SJCRH30 (cell line): ENCODE results near the gene CRBN. TPM values are rescaled to one million over a fixed set of nuclear protein-coding genes. Genes with fewer than 3 reads are reported as not detected.
A peak's percentile ranks its signal among the peaks of the same experiment; 100 is the strongest.

Experiments used
- DNase-seq, 2 experiments: peaks; one replicate each; pipeline ENCODE4 v3.0.0-alpha.2; 2015 to 2020
- H3K27ac ChIP-seq: fragments of 250-450 bp; sonication (Bioruptor Pico); 2 replicates; pipeline ENCODE4 v1.5.1; 2020; ENCODE audit warnings: mild to moderate bottlenecking, moderate library complexity
- H3K27me3 ChIP-seq: fragments of 250-450 bp; sonication (Bioruptor Pico); 2 replicates; pipeline ENCODE4 v1.5.1; 2020; ENCODE audit warnings: mild to moderate bottlenecking, moderate library complexity
- H3K36me3 ChIP-seq: fragments of 250-450 bp; sonication (Bioruptor Pico); 2 replicates; pipeline ENCODE4 v1.5.1; 2020; ENCODE audit warnings: mild to moderate bottlenecking, moderate library complexity
- H3K4me1 ChIP-seq: fragments of 250-450 bp; sonication (Bioruptor Pico); 2 replicates; pipeline ENCODE4 v1.5.1; 2020; ENCODE audit warnings: mild to moderate bottlenecking, moderate library complexity
- H3K4me3 ChIP-seq: fragments of 250-450 bp; sonication (Bioruptor Pico); 2 replicates; pipeline ENCODE4 v1.5.1; 2020; ENCODE audit warnings: mild to moderate bottlenecking, moderate library complexity
- H3K9me3 ChIP-seq: fragments of 250-450 bp; sonication (Bioruptor Pico); replicated peaks from 2 replicates; pipeline ENCODE4 v1.5.1; 2020; ENCODE audit warnings: mild to moderate bottlenecking, moderate library complexity
- total RNA-seq: library from RNA; depleted of rRNA; stranded (reverse); fragments of >200 nt; shearing (Covaris generic); gene quantifications from 2 replicates; pipeline ENCODE4 v1.2.3, GENCODE V29; 2014

CRBN gene
- total RNA-seq, 1 experiment from 2014 or later: 37.4 TPM

- Histone ChIP-seq H3K9me3 (no peaks in the 10 kb centered on the region), H3K4me3 (no peak overlapping the region), H3K4me1 (no peaks in the 10 kb centered on the region), H3K27ac (no peak overlapping the region), H3K36me3 (peaks cover 77% of the 10 kb centered on the region), H3K27me3 (no peaks in the 10 kb centered on the region)
- DNase-seq: no peak
These were observed 37.6 kb downstream of the CRBN start for GRCh38 chr3:3141939-3142338.

GRCh38 chr3:3137526-3137925 is 42.0 kb downstream of the CRBN start:
- Histone ChIP-seq H3K9me3 (no peaks in the 10 kb centered on the region), H3K4me1 (no peaks in the 10 kb centered on the region), H3K36me3 (peaks cover 47% of the 10 kb centered on the region), H3K27ac (no peak overlapping the region), H3K27me3 (no peaks in the 10 kb centered on the region), H3K4me3 (no peak overlapping the region)
- no peak for DNase-seq

GRCh38 chr3:3134750-3135448 is 44.6 kb downstream of the CRBN start:
- Histone ChIP-seq H3K4me1 (no peaks in the 10 kb centered on the region), H3K36me3 (peaks cover 42% of the 10 kb centered on the region), H3K9me3 (no peaks in the 10 kb centered on the region), H3K27ac (no peak overlapping the region), H3K27me3 (no peaks in the 10 kb centered on the region), H3K4me3 (no peak overlapping the region)
- no peak for DNase-seq

GRCh38 chr3:3133500-3133899 is 46.0 kb downstream of the CRBN start:
- H3K27me3 ChIP-seq: no peaks in the 10 kb centered on the region
- no peak overlapping the region for H3K4me3 ChIP-seq
- H3K27ac ChIP-seq: no peak overlapping the region
- DNase-seq: no peak
- peaks cover 46% of the 10 kb centered on the region for H3K36me3 ChIP-seq
- H3K4me1 ChIP-seq: no peaks in the 10 kb centered on the region
- no peaks in the 10 kb centered on the region for H3K9me3 ChIP-seq

- Histone ChIP-seq H3K9me3 (no peaks in the 10 kb centered on the region), H3K27me3 (no peaks in the 10 kb centered on the region), H3K36me3 (peaks cover 28% of the 10 kb centered on the region), H3K4me3 (no peak overlapping the region), H3K27ac (no peak overlapping the region), H3K4me1 (no peaks in the 10 kb centered on the region)
- no peak for DNase-seq
These were observed 49.9 kb downstream of the CRBN start for GRCh38 chr3:3129579-3129978.

GRCh38 chr3:3127432-3128010 is 52.0 kb downstream of the CRBN start:
- no peaks in the 10 kb centered on the region for H3K27me3 ChIP-seq
- peak; percentile 6 to 18 for DNase-seq
- H3K9me3 ChIP-seq: no peaks in the 10 kb centered on the region

GRCh38 chr3:3126477-3127431 is 52.7 kb downstream of the CRBN start, which contains the start of gene TRNT1:
TRNT1 (plus strand) TSS chr3:3126940; CDS start chr3:3129041, 2,101 bp downstream.
- peak; percentile 92 to 93 for DNase-seq
- Histone ChIP-seq H3K9me3 (no peaks in the 10 kb centered on the region), H3K4me3 (peak within 1 kb of the TSS; percentile 92), H3K4me1 (no peaks in the 10 kb centered on the region), H3K27ac (peak within 1 kb of the TSS; percentile 93), H3K36me3 (peaks cover 27% of the 10 kb centered on the region), H3K27me3 (no peaks in the 10 kb centered on the region)

More at GRCh38 chr3:3127432-3128010, 52.0 kb downstream of the CRBN start:
- Histone ChIP-seq H3K36me3 (peaks cover 27% of the 10 kb centered on the region), H3K4me3 (peak overlapping the region; percentile 92), H3K4me1 (no peaks in the 10 kb centered on the region), H3K27ac (peak overlapping the region; percentile 93)

- H3K4me1 ChIP-seq: no peaks in the 10 kb centered on the region
- H3K4me3 ChIP-seq: peak overlapping the region; percentile 92
- no peak for DNase-seq
- peak overlapping the region; percentile 93 for H3K27ac ChIP-seq
- no peaks in the 10 kb centered on the region for H3K27me3 ChIP-seq
- no peaks in the 10 kb centered on the region for H3K9me3 ChIP-seq
- peaks cover 23% of the 10 kb centered on the region for H3K36me3 ChIP-seq
These were observed 53.5 kb downstream of the CRBN start for GRCh38 chr3:3125977-3126376.

- H3K27me3 ChIP-seq: no peaks in the 10 kb centered on the region
- H3K36me3 ChIP-seq: no peaks in the 10 kb centered on the region
- DNase-seq: no peak
- H3K9me3 ChIP-seq: no peaks in the 10 kb centered on the region
- no peak overlapping the region for H3K27ac ChIP-seq
- no peak overlapping the region for H3K4me3 ChIP-seq
- no peaks in the 10 kb centered on the region for H3K4me1 ChIP-seq
These were observed 60.1 kb downstream of the CRBN start for GRCh38 chr3:3119393-3119851.

GRCh38 chr3:3117651-3118050 is 61.8 kb downstream of the CRBN start:
- no peaks in the 10 kb centered on the region for H3K27me3 ChIP-seq
- no peaks in the 10 kb centered on the region for H3K9me3 ChIP-seq
- no peak for DNase-seq
- no peaks in the 10 kb centered on the region for H3K36me3 ChIP-seq
- H3K27ac ChIP-seq: no peak overlapping the region
- no peaks in the 10 kb centered on the region for H3K4me1 ChIP-seq
- H3K4me3 ChIP-seq: no peak overlapping the region

GRCh38 chr3:3113042-3113709 is 66.3 kb downstream of the CRBN start:
- Histone ChIP-seq H3K9me3 (no peaks in the 10 kb centered on the region), H3K27me3 (no peaks in the 10 kb centered on the region), H3K4me1 (no peaks in the 10 kb centered on the region), H3K27ac (no peak overlapping the region), H3K4me3 (no peak overlapping the region), H3K36me3 (no peaks in the 10 kb centered on the region)
- DNase-seq: no peak

GRCh38 chr3:3110749-3111361 is 68.6 kb downstream of the CRBN start:
- Histone ChIP-seq H3K27ac (no peak overlapping the region), H3K4me1 (no peaks in the 10 kb centered on the region), H3K36me3 (no peaks in the 10 kb centered on the region), H3K9me3 (no peaks in the 10 kb centered on the region), H3K4me3 (no peak overlapping the region), H3K27me3 (no peaks in the 10 kb centered on the region)
- DNase-seq: no peak

- Histone ChIP-seq H3K4me3 (no peak within 1 kb of the TSS), H3K27ac (no peak within 1 kb of the TSS), H3K36me3 (no peaks in the 10 kb centered on the region), H3K4me1 (no peaks in the 10 kb centered on the region), H3K9me3 (no peaks in the 10 kb centered on the region), H3K27me3 (no peaks in the 10 kb centered on the region)
- no peak for DNase-seq
These were observed 69.2 kb downstream of the CRBN start, which contains the start of gene IL5RA for GRCh38 chr3:3110299-3110630. IL5RA (minus strand) TSS chr3:3110374; CDS start chr3:3104984, 5,390 bp downstream.
